GM23338 (cell line): ENCODE data around the gene SUSD1. TPM values are rescaled to one million over a fixed set of nuclear protein-coding genes. Genes with fewer than 3 reads are reported as not detected.

ENCODE experiments used
- ATAC-seq: fragments of 200-7000 bp; cut with Tn5 transposase; 3 replicates; pipeline ENCODE4 v1.9.1; 2020
- DNase-seq: peaks from one replicate; pipeline ENCODE4 v3.0.0-alpha.2; 2015; ENCODE audit warnings: low spot score
- H2AFZ ChIP-seq: fragments of 200-600 bp; sonication (generic); 2 replicates; pipeline ENCODE4 v1.8.0; 2016; ENCODE audit warnings: antibody characterized with exemption, mild to moderate bottlenecking, moderate library complexity
- H3F3A ChIP-seq: fragments of 200-600 bp; sonication (generic); replicated peaks from 2 replicates; pipeline ENCODE4 v1.8.0; 2017; ENCODE audit warnings: antibody characterized with exemption, mixed run types, low read depth
- H3K27ac ChIP-seq: fragments of 200-600 bp; sonication (generic); 2 replicates; pipeline ENCODE4 v1.6.1; 2016; ENCODE audit warnings: low read depth
- H3K27me3 ChIP-seq: fragments of 200-600 bp; sonication (generic); 2 replicates; pipeline ENCODE4 v1.8.0; 2016; ENCODE audit warnings: mild to moderate bottlenecking, mixed run types, moderate library complexity; ENCODE audit not compliant: insufficient read depth
- H3K36me3 ChIP-seq: fragments of 200-600 bp; sonication (generic); 2 replicates; pipeline ENCODE4 v1.8.0; 2016; ENCODE audit warnings: mild to moderate bottlenecking; ENCODE audit not compliant: insufficient read depth
- H3K4me1 ChIP-seq: fragments of 200-600 bp; sonication (generic); 2 replicates; pipeline ENCODE4 v1.8.0; 2016; ENCODE audit warnings: mild to moderate bottlenecking, moderate library complexity; ENCODE audit not compliant: insufficient read depth
- H3K4me2 ChIP-seq: fragments of 200-600 bp; sonication (generic); 2 replicates; pipeline ENCODE4 v1.7.1; 2017; ENCODE audit warnings: mixed run types
- H3K4me3 ChIP-seq: fragments of 200-600 bp; sonication (generic); 2 replicates; pipeline ENCODE4 v1.6.1; 2016; ENCODE audit warnings: mixed run types
- H3K79me2 ChIP-seq: fragments of 200-600 bp; sonication (generic); replicated peaks from 2 replicates; pipeline ENCODE4 v1.8.0; 2017; ENCODE audit warnings: mild to moderate bottlenecking; ENCODE audit not compliant: insufficient read depth
- H3K9me2 ChIP-seq: fragments of 200-600 bp; sonication (generic); 2 replicates; pipeline ENCODE4 v1.8.0; 2017; ENCODE audit not compliant: insufficient read depth
- H4K20me1 ChIP-seq: fragments of 200-600 bp; sonication (generic); replicated peaks from 2 replicates; pipeline ENCODE4 v1.8.0; 2017; ENCODE audit warnings: mild to moderate bottlenecking; ENCODE audit not compliant: insufficient read depth
- H3K27ac Mint-ChIP-seq: 2 replicates; pipeline ENCODE4 v1.8.0; 2020; ENCODE audit warnings: inconsistent platforms, mild to moderate bottlenecking, moderate library complexity, mixed read lengths
- H3K27me3 Mint-ChIP-seq: 3 replicates; pipeline ENCODE4 v1.8.0; 2022; ENCODE audit warnings: low read depth, mild to moderate bottlenecking, moderate library complexity, mixed read lengths, inconsistent platforms; ENCODE audit not compliant: insufficient read depth, poor library complexity
- H3K36me3 Mint-ChIP-seq: 3 replicates; pipeline ENCODE4 v1.8.0; 2021; ENCODE audit warnings: low read depth, mild to moderate bottlenecking, inconsistent platforms, moderate library complexity, mixed read lengths
- H3K4me1 Mint-ChIP-seq: 3 replicates; pipeline ENCODE4 v1.8.0; 2020; ENCODE audit warnings: mild to moderate bottlenecking, inconsistent platforms, mixed read lengths
- H3K4me3 Mint-ChIP-seq: 3 replicates; pipeline ENCODE4 v1.8.0; 2021; ENCODE audit warnings: moderate library complexity, mild to moderate bottlenecking, inconsistent platforms, mixed read lengths
- H3K9me3 Mint-ChIP-seq: 3 replicates; pipeline ENCODE4 v1.8.0; 2020; ENCODE audit warnings: moderate library complexity, mild to moderate bottlenecking, inconsistent platforms, mixed read lengths
- CREB1 ChIP-seq: fragments of 250-450 bp; sonication (Bioruptor Pico); IDR thresholded peaks from 2 replicates; pipeline ENCODE4 v1.5.0; 2020; ENCODE audit warnings: low read depth, mild to moderate bottlenecking, moderate library complexity
- EZH2 ChIP-seq: fragments of 200-600 bp; sonication (generic); IDR thresholded peaks from one replicate; pipeline ENCODE4 v1.8.0; 2017; ENCODE audit warnings: antibody characterized with exemption, mild to moderate bottlenecking, low read depth; ENCODE audit not compliant: unreplicated experiment
- JUNB ChIP-seq: IDR thresholded peaks from one replicate; pipeline ENCODE4 v1.6.1; 2016; ENCODE audit warnings: antibody characterized with exemption; ENCODE audit not compliant: unreplicated experiment
- NANOG ChIP-seq: IDR thresholded peaks from 2 replicates; pipeline ENCODE4 v1.6.1; 2016; ENCODE audit warnings: antibody characterized with exemption, borderline replicate concordance
- POLR2AphosphoS5 ChIP-seq: IDR thresholded peaks from 2 replicates; pipeline ENCODE4 v1.6.1; 2016; ENCODE audit warnings: antibody characterized with exemption, low read depth
- REST ChIP-seq: IDR thresholded peaks from one replicate; pipeline ENCODE4 v1.6.1; 2018; ENCODE audit warnings: antibody characterized with exemption; ENCODE audit not compliant: unreplicated experiment
- STAT1 ChIP-seq: IDR thresholded peaks from one replicate; pipeline ENCODE4 v1.6.1; 2016; ENCODE audit warnings: antibody characterized with exemption; ENCODE audit not compliant: unreplicated experiment
- ZNF114 ChIP-seq: fragments of 250-450 bp; sonication (Bioruptor Pico); IDR thresholded peaks from 2 replicates; pipeline ENCODE4 v1.5.0; 2020; ENCODE audit warnings: mild to moderate bottlenecking, moderate library complexity
- ZNF331 ChIP-seq: fragments of 250-450 bp; sonication (Bioruptor Pico); IDR thresholded peaks from 2 replicates; pipeline ENCODE4 v1.5.0; 2020; ENCODE audit warnings: low read depth, mild to moderate bottlenecking, moderate library complexity
- ZNF462 ChIP-seq: fragments of 250-450 bp; sonication (Bioruptor Pico); IDR thresholded peaks from 2 replicates; pipeline ENCODE4 v1.5.0; 2020; ENCODE audit warnings: mild to moderate bottlenecking, moderate library complexity
- polyA plus RNA-seq: library from polyadenylated mRNA; unstranded; fragments of >200 nt; fragmentation: Nextera tagmentation; extraction: Ambion mirVana; gene quantifications from 2 replicates; pipeline ENCODE4 v1.2.1, GENCODE V29; 2016
- total RNA-seq: library from RNA; depleted of rRNA; stranded (reverse); fragments of >200 nt; shearing (Covaris generic); gene quantifications from 2 replicates; pipeline ENCODE4 v1.2.3, GENCODE V29; 2014

The SUSD1 gene
- total and polyA plus RNA-seq, 2 experiments from 2014 or later = 1.2 to 6.4 TPM

- Histone ChIP-seq H4K20me1 (no peaks in the 10 kb centered on the region), H3K4me3 (peak overlapping the region; percentile 96), H3K4me1 (peaks cover 5% of the 10 kb centered on the region), H3K27me3 (peaks cover 41% of the 10 kb centered on the region), H2AFZ (peak overlapping the region; percentile 93), H3F3A (0 out of 2 replicates have a peak, but pooled peaks cover 4% of the 10 kb centered on the region), H3K4me2 (peak overlapping the region; percentile 82), H3K27ac (no peak overlapping the region), H3K9me2 (0 out of 2 replicates have a peak, but pooled peaks cover 7% of the 10 kb centered on the region), H3K36me3 (no peaks in the 10 kb centered on the region), H3K79me2 (no peaks in the 10 kb centered on the region)
- H3K4me3 Mint-ChIP-seq = peak overlapping the region; percentile 78
- ATAC-seq = peak; percentile 63
- peak; percentile 45 for DNase-seq
- no peaks in the 10 kb centered on the region for H3K36me3 Mint-ChIP-seq
- no peak for TF ChIP-seq EZH2
- no peak for TF ChIP-seq JUNB
- TF ChIP-seq NANOG = no peak
- no peak for TF ChIP-seq STAT1
- TF ChIP-seq ZNF114 (CRISPR knock-in tag) = no peak
- TF ChIP-seq ZNF462 (CRISPR knock-in tag) = no peak
- no peak for TF ChIP-seq POLR2AphosphoS5
- TF ChIP-seq REST = no peak
- TF ChIP-seq ZNF331 (CRISPR knock-in tag) = no peak
- no peak for TF ChIP-seq CREB1 (CRISPR knock-in tag)
- no peak overlapping the region for H3K27ac Mint-ChIP-seq
- H3K9me3 Mint-ChIP-seq = no peaks in the 10 kb centered on the region
- peaks cover 29% of the 10 kb centered on the region for H3K27me3 Mint-ChIP-seq
- peaks cover 35% of the 10 kb centered on the region for H3K4me1 Mint-ChIP-seq
Measured at GRCh38 chr9:112174222-112174964, 704 bp downstream of the SUSD1 start.
